Endothelial cell (in vitro differentiated cells): Measurements from ENCODE around the gene PROZ. TPM values are rescaled to one million over a fixed set of nuclear protein-coding genes. Genes with fewer than 3 reads are reported as not detected.

Experiments used
- DNase-seq: peaks from one replicate; pipeline ENCODE4 v3.0.0; 2021; ENCODE audit warnings: low spot score
- H3K27ac Mint-ChIP-seq: one replicate; pipeline ENCODE4 v1.8.0; 2021; ENCODE audit warnings: mixed read lengths, inconsistent platforms; ENCODE audit not compliant: unreplicated experiment
- H3K27me3 Mint-ChIP-seq: one replicate; pipeline ENCODE4 v1.8.0; 2021; ENCODE audit warnings: mild to moderate bottlenecking, moderate library complexity, mixed read lengths, inconsistent platforms; ENCODE audit not compliant: unreplicated experiment
- H3K36me3 Mint-ChIP-seq: one replicate; pipeline ENCODE4 v1.8.0; 2021; ENCODE audit warnings: mild to moderate bottlenecking, low read depth, mixed read lengths, inconsistent platforms; ENCODE audit not compliant: unreplicated experiment
- H3K4me1 Mint-ChIP-seq: one replicate; pipeline ENCODE4 v1.8.0; 2021; ENCODE audit warnings: mild to moderate bottlenecking, mixed read lengths, inconsistent platforms; ENCODE audit not compliant: unreplicated experiment
- H3K4me3 Mint-ChIP-seq: one replicate; pipeline ENCODE4 v1.8.0; 2021; ENCODE audit warnings: mild to moderate bottlenecking, mixed read lengths, inconsistent platforms; ENCODE audit not compliant: unreplicated experiment
- H3K9me3 Mint-ChIP-seq: one replicate; pipeline ENCODE4 v1.8.0; 2021; ENCODE audit warnings: mixed read lengths, inconsistent platforms; ENCODE audit not compliant: unreplicated experiment
- total RNA-seq: library from RNA; stranded (reverse); fragmentation: NEBNext Ultra II Directional; extraction: Animal tissue kit (Norgen Biotek cat#: 25700); gene quantifications from one replicate; pipeline ENCODE4 v1.2.1, GENCODE V29; 2021; ENCODE audit not compliant: unreplicated experiment
- TF ChIP-seq, protein P1 (sequence below): fragments of 200-600 bp; sonication (generic); IDR thresholded peaks from one replicate; pipeline ENCODE4 v1.5.0; 2021; ENCODE audit warnings: antibody characterized with exemption; ENCODE audit not compliant: unreplicated experiment

Gene PROZ
- total RNA-seq, 1 donor from 2014 or later = not detected

GRCh38 chr13:113121928-113122471, 36.4 kb upstream of the PROZ start:
- TF ChIP-seq, protein P1, sequence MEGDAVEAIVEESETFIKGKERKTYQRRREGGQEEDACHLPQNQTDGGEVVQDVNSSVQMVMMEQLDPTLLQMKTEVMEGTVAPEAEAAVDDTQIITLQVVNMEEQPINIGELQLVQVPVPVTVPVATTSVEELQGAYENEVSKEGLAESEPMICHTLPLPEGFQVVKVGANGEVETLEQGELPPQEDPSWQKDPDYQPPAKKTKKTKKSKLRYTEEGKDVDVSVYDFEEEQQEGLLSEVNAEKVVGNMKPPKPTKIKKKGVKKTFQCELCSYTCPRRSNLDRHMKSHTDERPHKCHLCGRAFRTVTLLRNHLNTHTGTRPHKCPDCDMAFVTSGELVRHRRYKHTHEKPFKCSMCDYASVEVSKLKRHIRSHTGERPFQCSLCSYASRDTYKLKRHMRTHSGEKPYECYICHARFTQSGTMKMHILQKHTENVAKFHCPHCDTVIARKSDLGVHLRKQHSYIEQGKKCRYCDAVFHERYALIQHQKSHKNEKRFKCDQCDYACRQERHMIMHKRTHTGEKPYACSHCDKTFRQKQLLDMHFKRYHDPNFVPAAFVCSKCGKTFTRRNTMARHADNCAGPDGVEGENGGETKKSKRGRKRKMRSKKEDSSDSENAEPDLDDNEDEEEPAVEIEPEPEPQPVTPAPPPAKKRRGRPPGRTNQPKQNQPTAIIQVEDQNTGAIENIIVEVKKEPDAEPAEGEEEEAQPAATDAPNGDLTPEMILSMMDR = no peak
- no peaks in the 10 kb centered on the region for H3K4me1 Mint-ChIP-seq
- DNase-seq = no peak
- H3K4me3 Mint-ChIP-seq = no peak overlapping the region
- peaks cover 4% of the 10 kb centered on the region for H3K36me3 Mint-ChIP-seq
- H3K27me3 Mint-ChIP-seq = peaks cover 14% of the 10 kb centered on the region
- no peaks in the 10 kb centered on the region for H3K9me3 Mint-ChIP-seq
- H3K27ac Mint-ChIP-seq = no peak overlapping the region

DNA sequence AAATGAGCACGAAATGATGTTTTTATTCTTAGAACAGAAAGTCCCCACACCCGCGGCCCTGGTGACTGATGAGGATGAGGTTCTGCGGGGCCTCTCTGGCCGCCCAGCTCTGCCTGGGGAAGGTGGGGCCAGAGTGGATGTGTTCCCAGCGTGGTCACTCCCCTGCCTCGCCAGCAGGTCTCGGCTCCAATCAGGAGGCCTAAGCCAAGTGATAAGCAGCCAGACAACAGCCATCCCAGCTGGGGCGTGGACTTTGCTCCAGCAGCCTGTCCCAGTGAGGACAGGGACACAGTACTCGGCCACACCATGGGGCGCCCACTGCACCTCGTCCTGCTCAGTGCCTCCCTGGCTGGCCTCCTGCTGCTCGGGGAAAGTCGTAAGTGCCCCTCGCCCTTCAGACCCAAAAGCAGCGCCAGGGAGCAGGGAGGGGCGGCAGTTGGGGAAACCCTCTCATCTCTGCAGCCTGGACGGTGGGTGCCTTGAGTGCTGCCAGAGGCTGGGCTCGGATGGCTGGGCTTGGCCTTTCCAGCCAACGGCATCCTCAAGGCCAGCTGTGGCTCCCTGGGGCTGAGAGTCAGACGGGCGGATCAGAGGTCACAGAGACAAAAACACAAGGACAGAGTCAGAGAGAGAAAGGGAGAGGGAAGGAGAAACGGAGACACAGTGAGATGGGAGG, 35.8 kb upstream of the PROZ start, which contains the start of gene F10:
Gene F10 (plus strand): TSS at position 250 of the 676 bp plus-strand sequence. CDS start 57 bp downstream, at position 307.
- no peaks in the 10 kb centered on the region for H3K4me1 Mint-ChIP-seq
- H3K4me3 Mint-ChIP-seq = no peak within 1 kb of the TSS
- no peak within 1 kb of the TSS for H3K27ac Mint-ChIP-seq
- TF ChIP-seq, protein P1 = no peak
- peaks cover 4% of the 10 kb centered on the region for H3K36me3 Mint-ChIP-seq
- H3K9me3 Mint-ChIP-seq = no peaks in the 10 kb centered on the region
- H3K27me3 Mint-ChIP-seq = peaks cover 13% of the 10 kb centered on the region
- no peak for DNase-seq

GRCh38 chr13:113123226-113124201, 34.9 kb upstream of the PROZ start:
- peak; percentile 38 for DNase-seq
- H3K27ac Mint-ChIP-seq = no peak overlapping the region
- no peak overlapping the region for H3K4me3 Mint-ChIP-seq
- H3K4me1 Mint-ChIP-seq = no peaks in the 10 kb centered on the region
- H3K36me3 Mint-ChIP-seq = peaks cover 4% of the 10 kb centered on the region
- TF ChIP-seq, protein P1 = no peak
- no peaks in the 10 kb centered on the region for H3K9me3 Mint-ChIP-seq
- peaks cover 13% of the 10 kb centered on the region for H3K27me3 Mint-ChIP-seq

- TF ChIP-seq, protein P1 = no peak
- Mint-ChIP-seq H3K27ac (no peak overlapping the region), H3K4me1 (no peaks in the 10 kb centered on the region), H3K9me3 (no peaks in the 10 kb centered on the region), H3K4me3 (no peak overlapping the region), H3K27me3 (peaks cover 13% of the 10 kb centered on the region), H3K36me3 (peaks cover 4% of the 10 kb centered on the region)
- DNase-seq = no peak
Measured at GRCh38 chr13:113124211-113124970, 34.1 kb upstream of the PROZ start.
